Glutamatergic neuron (in vitro differentiated cells): Measurements from ENCODE around the gene INPP4B. TPM values are rescaled to one million over a fixed set of nuclear protein-coding genes. Genes with fewer than 3 reads are reported as not detected.

Experiments
- DNase-seq: peaks from one replicate; pipeline ENCODE4 v3.0.0; 2022
- H3K27ac Mint-ChIP-seq: one replicate; pipeline ENCODE4 v1.8.0; 2020; ENCODE audit warnings: mild to moderate bottlenecking, mixed read lengths, inconsistent platforms; ENCODE audit not compliant: unreplicated experiment
- H3K27me3 Mint-ChIP-seq: one replicate; pipeline ENCODE4 v1.8.0; 2020; ENCODE audit warnings: mild to moderate bottlenecking, moderate library complexity, mixed read lengths, inconsistent platforms; ENCODE audit not compliant: unreplicated experiment
- H3K36me3 Mint-ChIP-seq: one replicate; pipeline ENCODE4 v1.8.0; 2020; ENCODE audit warnings: mild to moderate bottlenecking, mixed read lengths, inconsistent platforms; ENCODE audit not compliant: unreplicated experiment
- H3K4me1 Mint-ChIP-seq: one replicate; pipeline ENCODE4 v1.8.0; 2020; ENCODE audit warnings: mild to moderate bottlenecking, low read depth, mixed read lengths, inconsistent platforms; ENCODE audit not compliant: unreplicated experiment
- H3K4me3 Mint-ChIP-seq: one replicate; pipeline ENCODE4 v1.8.0; 2020; ENCODE audit warnings: mild to moderate bottlenecking, mixed read lengths, inconsistent platforms; ENCODE audit not compliant: unreplicated experiment
- H3K9me3 Mint-ChIP-seq: one replicate; pipeline ENCODE4 v1.8.0; 2020; ENCODE audit warnings: mild to moderate bottlenecking, moderate library complexity, mixed read lengths, inconsistent platforms; ENCODE audit not compliant: unreplicated experiment
- CTCF ChIP-seq: fragments of 200-600 bp; sonication (generic); IDR thresholded peaks from one replicate; pipeline ENCODE4 v1.5.0; 2021; ENCODE audit not compliant: partially characterized antibody, unreplicated experiment
- total RNA-seq: library from RNA; stranded (reverse); fragmentation: NEBNext Ultra II Directional; extraction: Animal tissue kit (Norgen Biotek cat#: 25700); gene quantifications from one replicate; pipeline ENCODE4 v1.2.1, GENCODE V29; 2021; ENCODE audit not compliant: unreplicated experiment

Gene INPP4B
- total RNA-seq, 1 donor from 2014 or later = 2.4 TPM

DNA sequence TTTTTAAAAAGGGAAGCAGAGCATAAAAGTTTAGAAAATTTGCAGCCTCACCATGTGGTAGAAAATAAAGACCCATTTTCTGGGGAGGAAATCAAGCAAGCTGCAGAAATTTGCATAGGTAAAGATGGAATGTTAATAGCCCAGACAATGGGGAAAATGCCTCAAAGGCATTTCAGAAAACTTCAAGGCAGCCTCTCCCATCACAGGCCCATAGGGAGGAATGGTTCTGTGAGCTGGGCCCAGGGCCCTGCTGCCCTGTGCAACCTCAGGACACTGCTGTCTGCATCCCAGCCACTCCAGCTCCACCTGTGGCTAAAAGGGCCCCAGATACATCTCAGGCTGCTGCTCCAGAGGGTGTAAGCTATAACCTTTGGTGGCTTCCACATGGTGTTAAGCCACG is 137.9 kb downstream of the INPP4B start:
- H3K27me3 Mint-ChIP-seq = no peaks in the 10 kb centered on the region
- no peak overlapping the region for H3K27ac Mint-ChIP-seq
- H3K4me3 Mint-ChIP-seq = no peak overlapping the region
- no peak for DNase-seq
- TF ChIP-seq CTCF = no peak
- H3K36me3 Mint-ChIP-seq = no peaks in the 10 kb centered on the region
- no peaks in the 10 kb centered on the region for H3K4me1 Mint-ChIP-seq
- no peaks in the 10 kb centered on the region for H3K9me3 Mint-ChIP-seq

- no peaks in the 10 kb centered on the region for H3K4me1 Mint-ChIP-seq
- H3K36me3 Mint-ChIP-seq = no peaks in the 10 kb centered on the region
- H3K4me3 Mint-ChIP-seq = no peak overlapping the region
- H3K27me3 Mint-ChIP-seq = no peaks in the 10 kb centered on the region
- TF ChIP-seq CTCF = no peak
- no peak overlapping the region for H3K27ac Mint-ChIP-seq
- no peaks in the 10 kb centered on the region for H3K9me3 Mint-ChIP-seq
- no peak for DNase-seq
These were observed 138.7 kb downstream of the INPP4B start for GRCh38 chr4:142707401-142707800.

GRCh38 chr4:142706381-142706780 is 139.7 kb downstream of the INPP4B start:
- H3K9me3 Mint-ChIP-seq = no peaks in the 10 kb centered on the region
- no peak for DNase-seq
- no peaks in the 10 kb centered on the region for H3K4me1 Mint-ChIP-seq
- no peak for TF ChIP-seq CTCF
- H3K27ac Mint-ChIP-seq = no peak overlapping the region
- no peaks in the 10 kb centered on the region for H3K27me3 Mint-ChIP-seq
- H3K36me3 Mint-ChIP-seq = no peaks in the 10 kb centered on the region
- no peak overlapping the region for H3K4me3 Mint-ChIP-seq

GRCh38 chr4:142705820-142706219 is 140.3 kb downstream of the INPP4B start:
- H3K4me1 Mint-ChIP-seq = no peaks in the 10 kb centered on the region
- DNase-seq = no peak
- no peaks in the 10 kb centered on the region for H3K27me3 Mint-ChIP-seq

More at GRCh38 chr4:142705820-142706219, 140.3 kb downstream of the INPP4B start:
- Mint-ChIP-seq H3K27ac (no peak overlapping the region), H3K9me3 (no peaks in the 10 kb centered on the region), H3K4me3 (no peak overlapping the region), H3K36me3 (no peaks in the 10 kb centered on the region)
- no peak for TF ChIP-seq CTCF
